SK-N-SH treated with all-trans-retinoic acid at 6 μM for 48 hours (cell line): ENCODE data around the gene EVX2.

Experiments used
- ARNTL ChIP-seq: fragments of 450-650 bp; formaldehyde crosslinking; IDR thresholded peaks from 2 replicates; pipeline ENCODE4 v1.5.0; 2020; ENCODE audit warnings: low read depth, mild to moderate bottlenecking, moderate library complexity, borderline replicate concordance
- BACH2 ChIP-seq: fragments of 250-450 bp; sonication (Bioruptor Pico); IDR thresholded peaks from 2 replicates; pipeline ENCODE4 v1.9.0; 2021; ENCODE audit warnings: mild to moderate bottlenecking, borderline replicate concordance
- CSRNP3 ChIP-seq: fragments of 250-450 bp; sonication (Bioruptor Pico); IDR thresholded peaks from 2 replicates; pipeline ENCODE4 v1.5.1; 2021; ENCODE audit warnings: mild to moderate bottlenecking, moderate library complexity
- ESRRG ChIP-seq: fragments of 250-450 bp; sonication (Bioruptor Pico); IDR thresholded peaks from 2 replicates; pipeline ENCODE4 v1.6.1; 2021; ENCODE audit warnings: mild to moderate bottlenecking
- OSR1 ChIP-seq: fragments of 250-450 bp; sonication (Bioruptor Pico); IDR thresholded peaks from 2 replicates; pipeline ENCODE4 v1.8.0; 2022; ENCODE audit warnings: moderate library complexity, mild to moderate bottlenecking, inconsistent platforms
- PATZ1 ChIP-seq: fragments of 250-450 bp; sonication (Bioruptor Pico); IDR thresholded peaks from 2 replicates; pipeline ENCODE4 v1.8.0; 2020; ENCODE audit warnings: mild to moderate bottlenecking, moderate library complexity, borderline replicate concordance
- POU6F1 ChIP-seq: fragments of 250-450 bp; sonication (Bioruptor Pico); IDR thresholded peaks from 2 replicates; pipeline ENCODE4 v1.8.0; 2021; ENCODE audit warnings: low read depth, mild to moderate bottlenecking, moderate library complexity, borderline replicate concordance
- PPARA ChIP-seq: fragments of 250-450 bp; sonication (Bioruptor Pico); IDR thresholded peaks from 2 replicates; pipeline ENCODE4 v1.5.0; 2020; ENCODE audit warnings: mild to moderate bottlenecking, borderline replicate concordance
- RARB ChIP-seq: fragments of 250-450 bp; sonication (Bioruptor Pico); IDR thresholded peaks from 2 replicates; pipeline ENCODE4 v1.8.0; 2021; ENCODE audit warnings: mild to moderate bottlenecking, moderate library complexity
- TCF4 ChIP-seq: fragments of 250-450 bp; sonication (Bioruptor Pico); IDR thresholded peaks from 2 replicates; pipeline ENCODE4 v1.8.0; 2021; ENCODE audit warnings: mild to moderate bottlenecking, moderate library complexity, borderline replicate concordance
- ZFP3 ChIP-seq: fragments of 250-450 bp; sonication (Bioruptor Pico); IDR thresholded peaks from 2 replicates; pipeline ENCODE4 v1.5.0; 2020; ENCODE audit warnings: mild to moderate bottlenecking, moderate library complexity
- ZNF70 ChIP-seq: fragments of 450-650 bp; formaldehyde crosslinking; IDR thresholded peaks from 2 replicates; pipeline ENCODE4 v1.5.0; 2020; ENCODE audit warnings: mild to moderate bottlenecking, moderate library complexity

- TF ChIP-seq TCF4 (CRISPR knock-in tag) (no peak), ARNTL (no peak), OSR1 (no peak), RARB (CRISPR knock-in tag) (no peak), CSRNP3 (no peak), ZFP3 (CRISPR knock-in tag) (no peak), PATZ1 (CRISPR knock-in tag) (no peak), ZNF70 (CRISPR knock-in tag) (no peak), BACH2 (no peak), ESRRG (CRISPR knock-in tag) (no peak), PPARA (CRISPR knock-in tag) (no peak), POU6F1 (CRISPR knock-in tag) (no peak)
These were observed 23.1 kb upstream of the EVX2 start, which contains the start of gene HOXD11 for GRCh38 chr2:176106581-176107539.
